HCT116 (cell line): ENCODE results near the gene EFL1. TPM values are rescaled to one million over a fixed set of nuclear protein-coding genes. Genes with fewer than 3 reads are reported as not detected.

ENCODE experiments used
- ATAC-seq: fragments of 200-7000 bp; cut with Tn5 transposase; 2 replicates; pipeline ENCODE4 v1.9.1; 2020; ENCODE audit warnings: mild to moderate bottlenecking, moderate library complexity
- BruUV-seq: library from RNA; stranded (reverse); fragments of 400-500 nt; replicated peaks from 2 replicates; lab custom pipeline; 2021; lab: Mats Ljungman, UMichigan
- CTCF ChIA-PET: fragments of 300-600 bp; sonication (Branson Sonifier 250); formaldehyde crosslinking; loops from one replicate; lab custom pipeline; 2021; ENCODE audit warnings: antibody characterized with exemption; lab: Charles Lee
- POLR2A ChIA-PET: fragments of 300-600, 350-600 bp; sonication (Branson Sonifier 250); formaldehyde crosslinking; loops from one replicate; lab custom pipeline; 2021; ENCODE audit warnings: antibody characterized with exemption; lab: Charles Lee
- RAD21 ChIA-PET, 2 experiments: fragments of 300-600 bp; sonication (Branson Sonifier 250); formaldehyde crosslinking; loops; one replicate each; lab custom pipeline; 2023; ENCODE audit warnings: low total read pairs in 2 of 2; ENCODE audit not compliant: uncharacterized antibody in 2 of 2, unreplicated experiment in 2 of 2, low non-redundant PET in 1 of 2; lab: Charles Lee
- DNase-seq: peaks from one replicate; pipeline ENCODE4 v3.0.0-alpha.2; 2010; ENCODE audit warnings: low read depth, low spot score
- H2AFZ ChIP-seq: fragments of 200-600 bp; shearing (Covaris generic), sonication (generic); 2 replicates; pipeline ENCODE4 v1.6.1; 2017; ENCODE audit warnings: low read depth, mixed run types, mixed read lengths, antibody characterized with exemption, low read length; ENCODE audit not compliant: poor library complexity, severe bottlenecking
- H3K27ac ChIP-seq: 2 replicates; pipeline ENCODE4 v1.5.1; 2012; ENCODE audit warnings: low read depth, low read length
- H3K27me3 ChIP-seq: fragments of 200-600 bp; sonication (generic); 2 replicates; pipeline ENCODE4 v1.6.1; 2016; ENCODE audit warnings: mixed run types, low read length, mixed read lengths; ENCODE audit not compliant: insufficient read depth
- H3K36me3 ChIP-seq, 2 experiments: fragments of 200-500 bp in 1 of 2; fragments of 200-600 bp in 1 of 2; sonication (Bioruptor generic) in 1 of 2; sonication (generic) in 1 of 2; 2 replicates each; pipeline versions ENCODE4 v1.5.1 to v1.6.1; 2014 to 2016; ENCODE audit warnings: low read length in 2 of 2, inconsistent platforms in 1 of 2, mixed read lengths in 1 of 2, mixed run types in 1 of 2; ENCODE audit not compliant: insufficient read depth in 2 of 2, control insufficient read depth in 1 of 2
- H3K4me1 ChIP-seq, 2 experiments: fragments of 200-600 bp in 1 of 2; sonication (generic) in 1 of 2; 2 replicates each; pipeline versions ENCODE4 v1.5.1 to v1.6.1; 2012 to 2017; ENCODE audit warnings: low read length in 2 of 2, inconsistent platforms in 1 of 2, mild to moderate bottlenecking in 1 of 2, mixed read lengths in 1 of 2, mixed run types in 1 of 2, moderate library complexity in 1 of 2; ENCODE audit not compliant: insufficient read depth in 2 of 2, control insufficient read depth in 1 of 2
- H3K4me2 ChIP-seq: fragments of 200-600 bp; sonication (generic); 2 replicates; pipeline ENCODE4 v1.6.1; 2017; ENCODE audit warnings: mixed run types, low read length, mixed read lengths
- H3K4me3 ChIP-seq, 2 experiments: fragments of 200-600 bp in 1 of 2; sonication (generic) in 1 of 2; replicated peaks in 1 of 2; 2 replicates each; pipeline ENCODE4 v1.5.1; 2011 to 2016; ENCODE audit warnings: low read length in 2 of 2, control low read depth in 1 of 2, low read depth in 1 of 2, mild to moderate bottlenecking in 1 of 2, mixed read lengths in 1 of 2, mixed run types in 1 of 2
- H3K79me2 ChIP-seq: fragments of 200-600 bp; sonication (generic); 2 replicates; pipeline ENCODE4 v1.6.1; 2017; ENCODE audit warnings: mild to moderate bottlenecking, mixed run types, low read length, moderate library complexity, mixed read lengths; ENCODE audit not compliant: insufficient read depth
- H3K9ac ChIP-seq: fragments of 200-600 bp; sonication (generic); 2 replicates; pipeline ENCODE4 v1.6.1; 2016; ENCODE audit warnings: low read length, mixed read lengths
- H3K9me2 ChIP-seq: fragments of 200-600 bp; sonication (generic), shearing (Covaris generic); 2 replicates; pipeline ENCODE4 v1.6.1; 2017; ENCODE audit warnings: mixed run types, mild to moderate bottlenecking, moderate library complexity; ENCODE audit not compliant: insufficient read depth
- H3K9me3 ChIP-seq, 2 experiments: fragments of 200-500 bp in 1 of 2; fragments of 200-600 bp in 1 of 2; sonication (Bioruptor generic) in 1 of 2; sonication (generic) in 1 of 2; 2 replicates each; pipeline ENCODE4 v1.6.1; 2014 to 2017; ENCODE audit warnings: low read length in 2 of 2, mixed read lengths in 2 of 2, inconsistent platforms in 1 of 2, low read depth in 1 of 2, mild to moderate bottlenecking in 1 of 2, mixed run types in 1 of 2, moderate library complexity in 1 of 2; ENCODE audit not compliant: control insufficient read depth in 1 of 2, insufficient read depth in 1 of 2
- H4K20me1 ChIP-seq: fragments of 200-600 bp; sonication (generic), shearing (Covaris generic); 2 replicates; pipeline ENCODE4 v1.6.1; 2017; ENCODE audit warnings: mixed run types, mild to moderate bottlenecking, moderate library complexity; ENCODE audit not compliant: insufficient read depth
- CEBPB ChIP-seq: IDR thresholded peaks from 2 replicates; pipeline ENCODE4 v1.6.1; 2012; ENCODE audit warnings: low read depth
- ELF1 ChIP-seq: IDR thresholded peaks from 2 replicates; pipeline ENCODE4 v1.6.1; 2012; ENCODE audit warnings: low read depth, borderline replicate concordance
- EZH2phosphoT487 ChIP-seq: fragments of 200-600 bp; IDR thresholded peaks from 2 replicates; pipeline ENCODE4 v1.6.1; 2018; ENCODE audit warnings: antibody characterized with exemption, borderline replicate concordance
- FOSL1 ChIP-seq: IDR thresholded peaks from 2 replicates; pipeline ENCODE4 v1.6.1; 2012; ENCODE audit warnings: low read depth
- MAX ChIP-seq: IDR thresholded peaks from 2 replicates; pipeline ENCODE4 v1.6.1; 2012
- POLR2A ChIP-seq: IDR thresholded peaks from 2 replicates; pipeline ENCODE4 v1.7.0; 2011; ENCODE audit warnings: borderline replicate concordance; ENCODE audit not compliant: insufficient read depth, insufficient read length; ENCODE audit errors: extremely low read depth
- RAD21 ChIP-seq: IDR thresholded peaks from 2 replicates; pipeline ENCODE4 v1.6.1; 2012; ENCODE audit warnings: low read depth, mild to moderate bottlenecking
- REST ChIP-seq: IDR thresholded peaks from 2 replicates; pipeline ENCODE4 v1.6.1; 2012; ENCODE audit warnings: low read depth
- SIN3A ChIP-seq: IDR thresholded peaks from 2 replicates; pipeline ENCODE4 v1.6.1; 2012; ENCODE audit warnings: low read depth
- SRF ChIP-seq: IDR thresholded peaks from 2 replicates; pipeline ENCODE4 v1.6.1; 2012; ENCODE audit warnings: low read depth
- TCF7L2 ChIP-seq: IDR thresholded peaks from 2 replicates; pipeline ENCODE4 v1.7.0; 2011; ENCODE audit warnings: borderline replicate concordance, inconsistent platforms; ENCODE audit not compliant: insufficient read depth, insufficient read length; ENCODE audit errors: extremely low read depth
- ZNF274 ChIP-seq: fragments of 200-500 bp; sonication (Bioruptor generic); IDR thresholded peaks from 2 replicates; pipeline ENCODE4 v1.6.1; 2014; ENCODE audit warnings: mild to moderate bottlenecking, low read depth, low read length, inconsistent platforms
- intact Hi-C: fragments of 100-400 bp; cut with micrococcal nuclease; formaldehyde crosslinking; loops from 2 replicates; pipeline ENCODE4 v1.10.0; 2022
- total RNA-seq: library from RNA; stranded (reverse); gene quantifications from one replicate; pipeline ENCODE4 v1.2.1, GENCODE V29; 2021; ENCODE audit not compliant: unreplicated experiment

The EFL1 gene
- total RNA-seq, 1 experiment from 2014 or later: 12.7 TPM

GRCh38 chr15:82183121-82184031 is 79.2 kb downstream of the EFL1 start (continued):
- TF ChIP-seq ZNF274: no peak
- no peak for TF ChIP-seq EZH2phosphoT487
- no peak for TF ChIP-seq SRF
- TF ChIP-seq REST: no peak
- TF ChIP-seq ELF1: no peak

GRCh38 chr15:82181371-82181770 is 81.2 kb downstream of the EFL1 start:
- no peak overlapping the region for H3K4me3 ChIP-seq
- no TSS peak for BruUV-seq
- no peak for TF ChIP-seq REST
- TF ChIP-seq MAX: no peak
- TF ChIP-seq POLR2A: no peak
- no peak for TF ChIP-seq RAD21
- no peak for TF ChIP-seq ZNF274
- no peak for TF ChIP-seq TCF7L2
- TF ChIP-seq SIN3A: no peak
- no peak for TF ChIP-seq FOSL1
- no peak for TF ChIP-seq EZH2phosphoT487
- TF ChIP-seq CEBPB: no peak
- TF ChIP-seq ELF1: no peak
- H2AFZ ChIP-seq: no peak overlapping the region
- no peak overlapping the region for H3K9ac ChIP-seq
- RAD21 ChIA-PET: no interaction called here
- H3K36me3 ChIP-seq: no peaks in the 10 kb centered on the region
- no peaks in the 10 kb centered on the region for H3K9me2 ChIP-seq
- ATAC-seq (no peak), DNase-seq (no peak)
- no peaks in the 10 kb centered on the region for H3K27me3 ChIP-seq
- POLR2A ChIA-PET: no interaction called here
- CTCF ChIA-PET: no interaction called here
- intact Hi-C loops: no loop called here
- no peak overlapping the region for H3K27ac ChIP-seq
- H4K20me1 ChIP-seq: no peaks in the 10 kb centered on the region
- H3K4me1 ChIP-seq: no peaks in the 10 kb centered on the region
- H3K79me2 ChIP-seq: no peaks in the 10 kb centered on the region
- no peaks in the 10 kb centered on the region for H3K9me3 ChIP-seq
- no peak overlapping the region for H3K4me2 ChIP-seq
